Subcutaneous adipose tissue (tissue), 4 donors: ENCODE data around the gene AURKAIP1. TPM values are rescaled to one million over a fixed set of nuclear protein-coding genes. Genes with fewer than 3 reads are reported as not detected.

Source experiments
- total RNA-seq, 4 donors: library from RNA; depleted of rRNA; stranded (reverse); fragments of >200 nt; gene quantifications; one replicate each; pipeline ENCODE4 v1.1.0, GENCODE V29; 2016
- TF ChIP-seq, protein P1 (sequence below): fragments of 450-650 bp; IDR thresholded peaks from one replicate; pipeline ENCODE4 v1.5.1; 2016; ENCODE audit warnings: low read depth, mild to moderate bottlenecking, control low read depth, antibody characterized with exemption, moderate library complexity

The AURKAIP1 gene
- total RNA-seq, 4 donors from 2014 or later: 53.6 to 153 (median 83.5) TPM

DNA sequence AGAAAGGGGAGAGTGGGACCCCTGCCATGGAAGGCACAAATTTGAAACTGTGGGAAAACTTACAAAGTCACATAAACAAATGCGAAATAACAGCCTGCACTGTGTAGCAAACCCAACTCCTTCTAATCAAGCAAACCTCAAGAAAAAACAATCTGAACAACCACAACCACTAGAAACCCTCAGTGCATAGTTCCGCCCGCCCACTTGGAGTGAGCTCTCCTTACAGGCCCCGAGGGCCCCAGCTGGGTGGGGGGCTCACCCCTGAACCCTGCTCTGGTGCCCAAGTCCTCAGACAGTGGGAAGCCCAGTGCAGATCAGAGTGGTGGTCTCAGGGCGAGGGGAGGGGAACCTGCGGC lies 15.7 kb downstream of the AURKAIP1 start:
- TF ChIP-seq, protein P1, sequence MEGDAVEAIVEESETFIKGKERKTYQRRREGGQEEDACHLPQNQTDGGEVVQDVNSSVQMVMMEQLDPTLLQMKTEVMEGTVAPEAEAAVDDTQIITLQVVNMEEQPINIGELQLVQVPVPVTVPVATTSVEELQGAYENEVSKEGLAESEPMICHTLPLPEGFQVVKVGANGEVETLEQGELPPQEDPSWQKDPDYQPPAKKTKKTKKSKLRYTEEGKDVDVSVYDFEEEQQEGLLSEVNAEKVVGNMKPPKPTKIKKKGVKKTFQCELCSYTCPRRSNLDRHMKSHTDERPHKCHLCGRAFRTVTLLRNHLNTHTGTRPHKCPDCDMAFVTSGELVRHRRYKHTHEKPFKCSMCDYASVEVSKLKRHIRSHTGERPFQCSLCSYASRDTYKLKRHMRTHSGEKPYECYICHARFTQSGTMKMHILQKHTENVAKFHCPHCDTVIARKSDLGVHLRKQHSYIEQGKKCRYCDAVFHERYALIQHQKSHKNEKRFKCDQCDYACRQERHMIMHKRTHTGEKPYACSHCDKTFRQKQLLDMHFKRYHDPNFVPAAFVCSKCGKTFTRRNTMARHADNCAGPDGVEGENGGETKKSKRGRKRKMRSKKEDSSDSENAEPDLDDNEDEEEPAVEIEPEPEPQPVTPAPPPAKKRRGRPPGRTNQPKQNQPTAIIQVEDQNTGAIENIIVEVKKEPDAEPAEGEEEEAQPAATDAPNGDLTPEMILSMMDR: no peak

DNA sequence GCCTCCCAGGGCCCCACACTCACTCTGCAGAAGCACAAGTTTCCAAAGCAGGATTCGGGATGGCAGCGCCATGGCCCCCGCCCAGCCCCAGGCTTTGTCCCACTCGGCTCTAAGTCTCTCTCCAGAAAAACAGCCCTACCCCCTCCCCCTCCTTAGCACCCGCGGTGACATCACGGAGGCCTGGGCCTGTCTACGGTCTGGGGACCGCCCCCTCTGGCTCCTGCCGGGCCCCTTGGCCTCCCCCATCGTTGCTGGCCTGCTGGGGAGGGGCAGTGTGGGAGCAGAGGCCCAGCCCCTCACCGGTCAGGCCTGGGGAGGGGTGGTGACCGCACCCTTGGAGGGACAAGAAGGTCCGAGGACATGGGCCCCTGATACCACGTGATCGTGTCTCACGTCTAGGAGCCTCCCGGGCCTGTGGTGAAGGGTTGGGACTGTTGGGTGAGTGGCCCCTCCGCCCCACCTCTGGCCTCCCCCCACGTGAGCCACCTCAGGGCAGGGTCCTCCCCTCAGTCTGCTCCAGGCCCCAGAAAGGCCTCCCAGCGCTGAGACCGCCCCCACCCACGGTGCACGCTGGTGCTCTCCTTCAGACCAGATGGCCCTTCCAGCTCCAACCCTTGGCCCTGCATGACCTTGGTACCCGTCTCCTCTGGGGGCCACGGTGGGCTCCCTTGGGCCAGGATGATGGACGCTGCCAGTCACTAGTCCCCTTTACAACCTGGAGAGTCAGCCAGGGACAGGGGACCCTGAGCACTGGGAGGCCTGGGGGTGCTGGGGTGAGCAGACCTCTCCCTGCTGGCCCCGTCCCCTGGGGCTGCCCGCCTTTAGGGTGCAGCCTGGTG lies 16.4 kb downstream of the AURKAIP1 start, which contains the start of gene MXRA8:
Gene MXRA8 (minus strand): TSS at position 123 of the 839 bp plus-strand sequence. CDS start 51 bp downstream, at position 72.
- TF ChIP-seq, protein P1: no peak

DNA sequence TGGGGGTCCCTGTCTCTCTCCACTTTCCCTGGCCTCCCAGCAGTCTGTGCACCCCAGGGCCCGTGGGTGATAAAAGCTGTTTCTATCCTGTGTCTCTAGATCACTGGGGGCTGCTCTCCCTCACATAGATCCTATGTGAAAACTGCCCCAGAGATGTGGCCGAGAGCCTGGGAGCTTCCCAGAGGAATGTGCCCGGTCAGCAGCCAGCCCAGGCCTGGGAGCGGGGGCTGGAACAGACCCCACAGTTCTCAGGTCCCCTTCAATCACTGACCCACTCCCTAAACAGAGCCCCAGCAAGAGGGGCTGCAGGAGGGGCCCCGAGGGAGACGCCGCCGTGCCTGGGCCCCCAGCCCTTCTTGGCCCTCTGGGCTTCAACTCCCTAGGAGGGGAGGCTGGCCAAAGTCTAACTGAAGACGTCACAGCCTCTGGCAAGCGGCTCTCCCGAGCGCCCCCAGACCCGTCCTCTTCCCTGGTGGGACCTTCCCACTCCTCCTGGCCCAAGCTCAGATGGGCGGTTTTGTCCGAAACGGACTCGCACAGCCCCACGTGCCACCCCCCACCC lies 17.1 kb downstream of the AURKAIP1 start:
- TF ChIP-seq, protein P1: no peak

DNA sequence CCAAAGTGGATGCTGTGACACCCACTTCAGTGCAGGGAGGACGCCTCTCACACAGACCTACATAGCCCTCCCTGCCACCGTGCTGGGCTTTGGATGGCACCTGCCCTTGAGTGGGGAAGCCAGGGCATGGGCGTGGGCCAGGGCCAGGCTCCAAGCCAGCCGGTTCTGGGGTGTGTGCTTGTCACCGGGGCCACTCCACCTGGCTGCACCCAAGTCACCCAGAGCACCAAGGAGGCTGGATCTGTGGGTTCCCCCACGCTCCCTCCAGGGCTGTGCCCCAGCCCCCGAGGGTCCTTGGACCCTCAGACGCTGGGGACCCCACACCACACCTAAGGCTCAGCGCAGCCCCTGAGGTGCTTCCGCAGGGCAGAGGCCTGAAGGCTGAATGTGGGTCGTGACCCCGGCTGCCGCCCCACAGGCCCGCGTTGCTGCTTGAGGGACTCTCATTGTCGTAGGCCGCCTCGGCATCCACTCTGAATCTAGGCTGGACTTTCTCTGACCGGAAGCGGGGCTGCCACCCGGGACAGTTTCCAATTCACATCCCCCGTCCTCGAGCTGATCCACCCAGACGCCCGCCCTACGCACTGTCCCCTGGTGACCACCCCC lies 18.1 kb downstream of the AURKAIP1 start:
- TF ChIP-seq, protein P1: no peak

DNA sequence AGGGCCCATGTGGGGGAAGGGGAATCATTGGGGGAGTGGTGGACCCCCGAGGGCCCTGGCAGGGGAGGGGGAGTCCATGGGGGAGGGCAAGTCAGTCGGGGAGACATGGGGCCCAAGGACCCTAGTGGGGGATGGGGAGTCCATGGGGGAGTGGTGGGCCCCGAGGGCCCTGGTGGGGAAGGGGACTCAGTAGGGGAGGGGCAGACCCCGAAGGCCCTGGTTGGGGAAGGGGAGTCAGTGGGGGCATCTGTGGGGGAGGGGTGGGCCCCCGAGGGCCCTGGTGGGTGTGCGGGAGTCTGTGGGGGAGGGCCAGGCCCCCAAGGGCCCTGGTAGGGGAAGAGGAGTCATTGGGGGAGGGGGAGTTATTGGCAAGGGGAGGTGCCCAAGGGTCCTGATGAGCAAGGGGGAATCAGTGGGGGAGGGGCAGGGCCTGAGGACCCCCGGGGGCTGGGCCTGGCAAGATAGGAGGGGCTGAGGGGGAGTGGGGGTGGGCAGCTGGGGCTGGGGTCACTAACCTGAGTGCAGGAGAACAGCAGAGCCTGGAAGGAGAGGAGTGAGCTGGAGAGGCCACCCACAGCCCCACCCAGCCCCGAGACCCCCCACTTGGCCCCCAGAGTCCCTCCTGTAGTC lies 18.7 kb downstream of the AURKAIP1 start:
- TF ChIP-seq, protein P1: no peak

DNA sequence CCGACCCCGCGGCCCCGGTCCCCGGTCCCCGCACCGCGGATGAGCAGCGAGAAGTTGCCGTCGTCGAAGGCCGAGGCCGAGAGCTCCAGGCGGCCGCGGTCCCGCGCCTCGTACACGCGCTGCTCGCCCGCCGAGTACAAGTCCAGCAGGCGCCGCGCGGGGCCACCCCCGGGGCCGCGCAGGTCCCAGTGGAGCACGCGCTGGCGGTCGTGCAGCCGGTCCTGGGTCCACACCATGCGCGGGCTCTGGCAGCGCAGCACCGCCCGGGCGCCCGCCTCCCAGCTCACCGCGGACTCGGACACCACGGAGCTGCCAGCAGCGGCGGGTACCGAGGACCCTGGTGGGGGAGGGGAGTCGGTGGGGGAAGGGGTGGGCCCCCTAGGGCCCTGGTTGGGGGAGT lies 19.6 kb downstream of the AURKAIP1 start:
- TF ChIP-seq, protein P1: no peak
